Measurements from ENCODE around the gene MAST3.

Gene MAST3

GRCh38 chr19:18126097-18126496 lies 28.5 kb downstream of the MAST3 start:
- Histone ChIP-seq H3K9ac (ENCODE audit: low read depth, low read length, poor library complexity, severe bottlenecking) (no peak overlapping the region), H3K79me2 (ENCODE audit: insufficient read depth, low read length) (no peaks in the 10 kb centered on the region), H3F3A (ENCODE audit: low read depth) (no peaks in the 10 kb centered on the region), H3K4me2 (ENCODE audit: low read depth, low read length, poor library complexity, severe bottlenecking) (no peak overlapping the region), H3K4me3 (ENCODE audit: low read length, poor library complexity, severe bottlenecking) (no peak overlapping the region), H2AFZ (ENCODE audit: low read length) (no peak overlapping the region), H3K4me1 (ENCODE audit: insufficient read depth, low read length, poor library complexity, severe bottlenecking) (peaks cover 3% of the 10 kb centered on the region), H3K9me2 (replicated peaks; ENCODE audit: low read depth, low read length) (no peaks in the 10 kb centered on the region), H3K27me3 (ENCODE audit: insufficient read depth, low read length, poor library complexity, severe bottlenecking) (no peaks in the 10 kb centered on the region), H3K9me3 (ENCODE audit: insufficient read depth, low read depth, low read length) (no peaks in the 10 kb centered on the region), H3K36me3 (ENCODE audit: insufficient read depth, low read length) (peaks cover 6% of the 10 kb centered on the region; the same call in 1 of the 2 replicates), H4K20me1 (ENCODE audit: insufficient read depth, low read length, poor library complexity, severe bottlenecking) (no peaks in the 10 kb centered on the region)
- no peak for TF ChIP-seq CTCF (conservative IDR thresholded peaks at IDR 0.05; ENCODE audit: low read length)
- TF ChIP-seq EZH2phosphoT487 (IDR thresholded peaks at IDR 0.05; ENCODE audit: borderline replicate concordance), result no peak

GRCh38 chr19:18128044-18128443 lies 30.5 kb downstream of the MAST3 start:
- Histone ChIP-seq H3K4me2 (ENCODE audit: low read depth, low read length, poor library complexity, severe bottlenecking) (no peak overlapping the region), H3K36me3 (ENCODE audit: insufficient read depth, low read length) (peaks cover 6% of the 10 kb centered on the region; the same call in 1 of the 2 replicates), H2AFZ (ENCODE audit: low read length) (no peak overlapping the region), H3K9ac (ENCODE audit: low read depth, low read length, poor library complexity, severe bottlenecking) (no peak overlapping the region), H3F3A (ENCODE audit: low read depth) (no peaks in the 10 kb centered on the region), H3K9me3 (ENCODE audit: insufficient read depth, low read depth, low read length) (no peaks in the 10 kb centered on the region), H4K20me1 (ENCODE audit: insufficient read depth, low read length, poor library complexity, severe bottlenecking) (no peaks in the 10 kb centered on the region), H3K4me3 (ENCODE audit: low read length, poor library complexity, severe bottlenecking) (no peak overlapping the region), H3K79me2 (ENCODE audit: insufficient read depth, low read length) (no peaks in the 10 kb centered on the region), H3K4me1 (ENCODE audit: insufficient read depth, low read length, poor library complexity, severe bottlenecking) (peaks cover 3% of the 10 kb centered on the region), H3K27me3 (ENCODE audit: insufficient read depth, low read length, poor library complexity, severe bottlenecking) (no peaks in the 10 kb centered on the region), H3K9me2 (replicated peaks; ENCODE audit: low read depth, low read length) (no peaks in the 10 kb centered on the region)
- TF ChIP-seq EZH2phosphoT487 (IDR thresholded peaks at IDR 0.05; ENCODE audit: borderline replicate concordance) (no peak), CTCF (conservative IDR thresholded peaks at IDR 0.05; ENCODE audit: low read length) (no peak)

DNA sequence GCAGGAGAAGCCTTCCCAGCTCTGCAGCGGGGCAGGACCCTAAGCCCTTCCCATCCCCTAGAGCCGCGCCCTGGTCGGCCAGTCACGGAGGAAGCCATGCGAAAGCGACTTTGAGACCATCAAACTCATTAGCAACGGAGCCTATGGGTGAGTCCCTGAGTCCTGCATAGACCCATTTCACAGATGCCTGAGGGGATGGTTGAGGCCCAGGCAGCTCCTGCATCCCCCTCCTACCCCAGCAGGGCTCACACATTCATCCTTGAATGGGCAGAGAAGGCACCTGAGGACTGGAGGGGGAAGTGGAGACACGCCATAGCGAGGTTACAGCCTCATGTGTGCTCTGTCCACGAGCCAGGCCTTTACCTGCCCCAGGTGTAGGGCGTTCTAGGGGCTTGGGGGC lies 31.2 kb downstream of the MAST3 start:
- H3K4me3 ChIP-seq (ENCODE audit: low read length, poor library complexity, severe bottlenecking), result no peak overlapping the region
- no peaks in the 10 kb centered on the region for H3K79me2 ChIP-seq (ENCODE audit: insufficient read depth, low read length)
- peaks cover 3% of the 10 kb centered on the region for H3K4me1 ChIP-seq (ENCODE audit: insufficient read depth, low read length, poor library complexity, severe bottlenecking)
- H4K20me1 ChIP-seq (ENCODE audit: insufficient read depth, low read length, poor library complexity, severe bottlenecking), result no peaks in the 10 kb centered on the region
- no peaks in the 10 kb centered on the region for H3F3A ChIP-seq (ENCODE audit: low read depth)
- no peak overlapping the region for H3K9ac ChIP-seq (ENCODE audit: low read depth, low read length, poor library complexity, severe bottlenecking)
- no peaks in the 10 kb centered on the region for H3K9me3 ChIP-seq (ENCODE audit: insufficient read depth, low read depth, low read length)
- H3K36me3 ChIP-seq (ENCODE audit: insufficient read depth, low read length), result peaks cover 6% of the 10 kb centered on the region; the same call in 1 of the 2 replicates
- no peak overlapping the region for H3K4me2 ChIP-seq (ENCODE audit: low read depth, low read length, poor library complexity, severe bottlenecking)
- H3K27me3 ChIP-seq (ENCODE audit: insufficient read depth, low read length, poor library complexity, severe bottlenecking), result no peaks in the 10 kb centered on the region
- H2AFZ ChIP-seq (ENCODE audit: low read length), result no peak overlapping the region
- H3K9me2 ChIP-seq (replicated peaks; ENCODE audit: low read depth, low read length), result no peaks in the 10 kb centered on the region
- TF ChIP-seq EZH2phosphoT487 (IDR thresholded peaks at IDR 0.05; ENCODE audit: borderline replicate concordance) (no peak), CTCF (conservative IDR thresholded peaks at IDR 0.05; ENCODE audit: low read length) (no peak)
